Liver (tissue), 9 donors: ENCODE measurements around the gene MYO10. TPM values are rescaled to one million over a fixed set of nuclear protein-coding genes. Genes with fewer than 3 reads are reported as not detected.

Experiments
- DNase-seq: peaks from one replicate; pipeline ENCODE4 v3.0.0-alpha.2; 2017; ENCODE audit warnings: low spot score
- H3K27ac ChIP-seq, 2 donors: one replicate each; pipeline ENCODE4 v1.7.0; 2013; ENCODE audit warnings: inconsistent platforms in 2 of 2, low read length in 2 of 2, control low read depth in 1 of 2, low read depth in 1 of 2, mild to moderate bottlenecking in 1 of 2
- H3K27me3 ChIP-seq, 4 donors: one replicate each; pipeline versions ENCODE4 v1.6.1 to v1.7.0; 2013; ENCODE audit warnings: low read length in 3 of 4, inconsistent platforms in 1 of 4, mild to moderate bottlenecking in 1 of 4, moderate library complexity in 1 of 4; ENCODE audit not compliant: control insufficient read depth in 4 of 4, insufficient read depth in 4 of 4
- H3K36me3 ChIP-seq, 4 donors: one replicate each; pipeline versions ENCODE4 v1.6.1 to v1.7.0; 2013; ENCODE audit warnings: low read length in 3 of 4, mild to moderate bottlenecking in 3 of 4, low read depth in 1 of 4, moderate library complexity in 1 of 4; ENCODE audit not compliant: control insufficient read depth in 4 of 4, insufficient read depth in 3 of 4
- H3K4me1 ChIP-seq, 4 donors: one replicate each; pipeline versions ENCODE4 v1.6.1 to v1.7.0; 2013; ENCODE audit warnings: low read length in 3 of 4, mild to moderate bottlenecking in 3 of 4, moderate library complexity in 1 of 4; ENCODE audit not compliant: control insufficient read depth in 4 of 4, insufficient read depth in 4 of 4
- H3K4me3 ChIP-seq, 3 donors: one replicate each; pipeline versions ENCODE4 v1.6.1 to v1.7.0; 2013; ENCODE audit warnings: low read length in 3 of 3, control low read depth in 1 of 3, low read depth in 1 of 3, mild to moderate bottlenecking in 1 of 3
- H3K9ac ChIP-seq, 2 donors: one replicate each; pipeline ENCODE4 v1.7.0; 2013; ENCODE audit warnings: low read length in 2 of 2, mild to moderate bottlenecking in 2 of 2, moderate library complexity in 2 of 2, control low read depth in 1 of 2, low read depth in 1 of 2
- H3K9me3 ChIP-seq, 4 donors: one replicate each; pipeline versions ENCODE4 v1.6.1 to v1.7.0; 2013; ENCODE audit warnings: low read length in 3 of 4; ENCODE audit not compliant: control insufficient read depth in 4 of 4
- ATF3 ChIP-seq: IDR thresholded peaks from 2 replicates; pipeline ENCODE4 v1.6.1; 2016; ENCODE audit warnings: antibody characterized with exemption
- CTCF ChIP-seq: fragments of 150-350 bp; IDR thresholded peaks from 2 replicates; pipeline ENCODE4 v1.5.1; 2017; ENCODE audit warnings: improper control_type of control experiment, low read depth, low read length; ENCODE audit not compliant: missing input control
- EGR1 ChIP-seq, 2 donors: IDR thresholded peaks; 2 replicates each; pipeline ENCODE4 v1.6.1; 2016 to 2018; ENCODE audit warnings: antibody characterized with exemption in 2 of 2, low read depth in 2 of 2
- FOXA1 ChIP-seq: IDR thresholded peaks from 2 replicates; pipeline ENCODE4 v1.6.1; 2016; ENCODE audit warnings: antibody characterized with exemption
- FOXA2 ChIP-seq: IDR thresholded peaks from 2 replicates; pipeline ENCODE4 v1.6.1; 2016; ENCODE audit warnings: antibody characterized with exemption
- GABPA ChIP-seq, 2 donors: IDR thresholded peaks in 1 of 2; conservative IDR thresholded peaks in 1 of 2; 2 replicates each; pipeline ENCODE4 v1.6.1; 2016; ENCODE audit warnings: antibody characterized with exemption in 2 of 2, mild to moderate bottlenecking in 1 of 2, moderate library complexity in 1 of 2
- HNF4A ChIP-seq, 2 donors: conservative IDR thresholded peaks; 2 replicates each; pipeline ENCODE4 v1.6.1; 2016; ENCODE audit warnings: antibody characterized with exemption in 2 of 2, mild to moderate bottlenecking in 2 of 2
- HNF4G ChIP-seq: IDR thresholded peaks from 2 replicates; pipeline ENCODE4 v1.6.1; 2016; ENCODE audit warnings: antibody characterized with exemption
- JUND ChIP-seq, 2 donors: IDR thresholded peaks; 2 replicates each; pipeline ENCODE4 v1.6.1; 2016; ENCODE audit warnings: antibody characterized with exemption in 2 of 2
- MAX ChIP-seq: IDR thresholded peaks from 2 replicates; pipeline ENCODE4 v1.6.1; 2016; ENCODE audit warnings: antibody characterized with exemption
- RAD21 ChIP-seq, 2 donors: IDR thresholded peaks; 2 replicates each; pipeline ENCODE4 v1.6.1; 2016; ENCODE audit warnings: antibody characterized with exemption in 2 of 2, mild to moderate bottlenecking in 2 of 2
- REST ChIP-seq: IDR thresholded peaks from 2 replicates; pipeline ENCODE4 v1.6.1; 2016; ENCODE audit warnings: antibody characterized with exemption, mild to moderate bottlenecking
- RXRA ChIP-seq, 2 donors: IDR thresholded peaks; 2 replicates each; pipeline ENCODE4 v1.6.1; 2017 to 2018; ENCODE audit warnings: antibody characterized with exemption in 2 of 2, mild to moderate bottlenecking in 1 of 2
- SP1 ChIP-seq: IDR thresholded peaks from 2 replicates; pipeline ENCODE4 v1.6.1; 2018; ENCODE audit warnings: antibody characterized with exemption, mild to moderate bottlenecking
- TAF1 ChIP-seq: conservative IDR thresholded peaks from 2 replicates; pipeline ENCODE4 v1.6.1; 2016; ENCODE audit warnings: antibody characterized with exemption, mild to moderate bottlenecking
- YY1 ChIP-seq: IDR thresholded peaks from 2 replicates; pipeline ENCODE4 v1.6.1; 2016; ENCODE audit warnings: antibody characterized with exemption, mild to moderate bottlenecking
- ZBTB33 ChIP-seq: IDR thresholded peaks from 2 replicates; pipeline ENCODE4 v1.6.1; 2016; ENCODE audit warnings: antibody characterized with exemption
- WGBS: extraction: QIAGEN DNeasy Blood & Tissue Kit; methylation state at CpG from one replicate; pipeline ENCODE4 v1.1.7; 2013; 5-methylcytosine and 5-hydroxymethylcytosine counted together
- polyA plus RNA-seq, 2 donors: library from polyadenylated mRNA; stranded (reverse) in 1 of 2; unstranded in 1 of 2; fragments of 200-250 nt in 1 of 2; fragments of >200 nt in 1 of 2; fragmentation: Nextera tagmentation in 1 of 2; extraction: Ambion mirVana in 1 of 2; gene quantifications; one replicate each; pipeline versions ENCODE4 v1.2.1 to v1.2.3, GENCODE V29; 2013 to 2015
- total RNA-seq, 2 donors: library from RNA; depleted of rRNA; stranded (reverse); fragments of >200 nt; gene quantifications; one replicate each; pipeline ENCODE4 v1.2.3, GENCODE V29; 2014
- donor health status: healthy.
- donor health status: healthy.
- donor health status: healthy.
- donor health status: healthy.
- donor health status: healthy.

The MYO10 gene
- total and polyA plus RNA-seq, 4 donors: 4.3 to 15.3 (median 7.1) TPM

- no peak overlapping the region for H3K27ac ChIP-seq
- no peak for DNase-seq
- H3K27me3 ChIP-seq: peaks cover 0 to 4% (median 1%) of the 10 kb centered on the region in 4 donors
- no peak overlapping the region for H3K9ac ChIP-seq
- WGBS: 63% methylated on average over 12 of the region's 12 CpGs
- no peaks in the 10 kb centered on the region for H3K9me3 ChIP-seq
- no peaks in the 10 kb centered on the region for H3K36me3 ChIP-seq
- H3K4me3 ChIP-seq: no peak overlapping the region
- H3K4me1 ChIP-seq: peaks cover 0 to 4% (median 0%) of the 10 kb centered on the region in 4 donors
- TF ChIP-seq TAF1 (no peak), GABPA (IDR thresholded peaks at IDR 0.05 in 1 of 2, conservative IDR thresholded peaks at IDR 0.05 in 1 of 2) (no peak), EGR1 (IDR thresholded peaks at IDR 0.05; ENCODE audit: low read depth in 2 of 2) (no peak), FOXA2 (no peak), MAX (no peak), HNF4G (no peak), SP1 (no peak)
These were observed 202.6 kb downstream of the MYO10 start for GRCh38 chr5:16733331-16734006.

- no peak for TF ChIP-seq MAX
- TF ChIP-seq HNF4G: no peak
- TF ChIP-seq YY1: no peak
- no peak for TF ChIP-seq ZBTB33
- no peak for TF ChIP-seq RAD21 (IDR thresholded peaks at IDR 0.05)
- no peak for TF ChIP-seq HNF4A (conservative IDR thresholded peaks at IDR 0.05)
- no peak for TF ChIP-seq FOXA2
- TF ChIP-seq TAF1: no peak
- TF ChIP-seq CTCF: no peak
- TF ChIP-seq EGR1 (IDR thresholded peaks at IDR 0.05; ENCODE audit: low read depth in 2 of 2): no peak
- no peak for TF ChIP-seq SP1
- TF ChIP-seq FOXA1: no peak
- TF ChIP-seq JUND (IDR thresholded peaks at IDR 0.05): no peak
- TF ChIP-seq ATF3: no peak
- TF ChIP-seq RXRA (IDR thresholded peaks at IDR 0.05): no peak
- no peak for TF ChIP-seq REST
- H3K4me3 ChIP-seq: no peak overlapping the region
- H3K9me3 ChIP-seq: no peaks in the 10 kb centered on the region
- no peak for DNase-seq
- WGBS: 82% methylated on average over 5 of the region's 5 CpGs
- no peak overlapping the region for H3K9ac ChIP-seq
- no peak overlapping the region for H3K27ac ChIP-seq
- peaks cover 0 to 8% (median 0%) of the 10 kb centered on the region in 4 donors for H3K4me1 ChIP-seq
- H3K36me3 ChIP-seq: no peaks in the 10 kb centered on the region
- H3K27me3 ChIP-seq: peaks cover 0 to 4% (median 0%) of the 10 kb centered on the region in 4 donors
These were observed 203.7 kb downstream of the MYO10 start for GRCh38 chr5:16732356-16732755.
